HCT116 (cell line): ENCODE measurements around the gene MYO10. TPM values are rescaled to one million over a fixed set of nuclear protein-coding genes. Genes with fewer than 3 reads are reported as not detected.

ENCODE experiments used
- ATAC-seq: fragments of 200-7000 bp; cut with Tn5 transposase; 2 replicates; pipeline ENCODE4 v1.9.1; 2020; ENCODE audit warnings: mild to moderate bottlenecking, moderate library complexity
- BruUV-seq: library from RNA; stranded (reverse); fragments of 400-500 nt; replicated peaks from 2 replicates; lab custom pipeline; 2021; lab: Mats Ljungman, UMichigan
- CTCF ChIA-PET: fragments of 300-600 bp; sonication (Branson Sonifier 250); formaldehyde crosslinking; loops from one replicate; lab custom pipeline; 2021; ENCODE audit warnings: antibody characterized with exemption; lab: Charles Lee
- POLR2A ChIA-PET: fragments of 300-600, 350-600 bp; sonication (Branson Sonifier 250); formaldehyde crosslinking; loops from one replicate; lab custom pipeline; 2021; ENCODE audit warnings: antibody characterized with exemption; lab: Charles Lee
- RAD21 ChIA-PET, 2 experiments: fragments of 300-600 bp; sonication (Branson Sonifier 250); formaldehyde crosslinking; loops; one replicate each; lab custom pipeline; 2023; ENCODE audit warnings: low total read pairs in 2 of 2; ENCODE audit not compliant: uncharacterized antibody in 2 of 2, unreplicated experiment in 2 of 2, low non-redundant PET in 1 of 2; lab: Charles Lee
- DNase-seq: peaks from one replicate; pipeline ENCODE4 v3.0.0-alpha.2; 2010; ENCODE audit warnings: low read depth, low spot score
- H2AFZ ChIP-seq: fragments of 200-600 bp; shearing (Covaris generic), sonication (generic); 2 replicates; pipeline ENCODE4 v1.6.1; 2017; ENCODE audit warnings: low read depth, mixed run types, mixed read lengths, antibody characterized with exemption, low read length; ENCODE audit not compliant: poor library complexity, severe bottlenecking
- H3K27ac ChIP-seq: 2 replicates; pipeline ENCODE4 v1.5.1; 2012; ENCODE audit warnings: low read depth, low read length
- H3K27me3 ChIP-seq: fragments of 200-600 bp; sonication (generic); 2 replicates; pipeline ENCODE4 v1.6.1; 2016; ENCODE audit warnings: mixed run types, low read length, mixed read lengths; ENCODE audit not compliant: insufficient read depth
- H3K36me3 ChIP-seq, 2 experiments: fragments of 200-500 bp in 1 of 2; fragments of 200-600 bp in 1 of 2; sonication (Bioruptor generic) in 1 of 2; sonication (generic) in 1 of 2; 2 replicates each; pipeline versions ENCODE4 v1.5.1 to v1.6.1; 2014 to 2016; ENCODE audit warnings: low read length in 2 of 2, inconsistent platforms in 1 of 2, mixed read lengths in 1 of 2, mixed run types in 1 of 2; ENCODE audit not compliant: insufficient read depth in 2 of 2, control insufficient read depth in 1 of 2
- H3K4me1 ChIP-seq, 2 experiments: fragments of 200-600 bp in 1 of 2; sonication (generic) in 1 of 2; 2 replicates each; pipeline versions ENCODE4 v1.5.1 to v1.6.1; 2012 to 2017; ENCODE audit warnings: low read length in 2 of 2, inconsistent platforms in 1 of 2, mild to moderate bottlenecking in 1 of 2, mixed read lengths in 1 of 2, mixed run types in 1 of 2, moderate library complexity in 1 of 2; ENCODE audit not compliant: insufficient read depth in 2 of 2, control insufficient read depth in 1 of 2
- H3K4me2 ChIP-seq: fragments of 200-600 bp; sonication (generic); 2 replicates; pipeline ENCODE4 v1.6.1; 2017; ENCODE audit warnings: mixed run types, low read length, mixed read lengths
- H3K4me3 ChIP-seq, 2 experiments: fragments of 200-600 bp in 1 of 2; sonication (generic) in 1 of 2; replicated peaks in 1 of 2; 2 replicates each; pipeline ENCODE4 v1.5.1; 2011 to 2016; ENCODE audit warnings: low read length in 2 of 2, control low read depth in 1 of 2, low read depth in 1 of 2, mild to moderate bottlenecking in 1 of 2, mixed read lengths in 1 of 2, mixed run types in 1 of 2
- H3K79me2 ChIP-seq: fragments of 200-600 bp; sonication (generic); 2 replicates; pipeline ENCODE4 v1.6.1; 2017; ENCODE audit warnings: mild to moderate bottlenecking, mixed run types, low read length, moderate library complexity, mixed read lengths; ENCODE audit not compliant: insufficient read depth
- H3K9ac ChIP-seq: fragments of 200-600 bp; sonication (generic); 2 replicates; pipeline ENCODE4 v1.6.1; 2016; ENCODE audit warnings: low read length, mixed read lengths
- H3K9me2 ChIP-seq: fragments of 200-600 bp; sonication (generic), shearing (Covaris generic); 2 replicates; pipeline ENCODE4 v1.6.1; 2017; ENCODE audit warnings: mixed run types, mild to moderate bottlenecking, moderate library complexity; ENCODE audit not compliant: insufficient read depth
- H3K9me3 ChIP-seq, 2 experiments: fragments of 200-500 bp in 1 of 2; fragments of 200-600 bp in 1 of 2; sonication (Bioruptor generic) in 1 of 2; sonication (generic) in 1 of 2; 2 replicates each; pipeline ENCODE4 v1.6.1; 2014 to 2017; ENCODE audit warnings: low read length in 2 of 2, mixed read lengths in 2 of 2, inconsistent platforms in 1 of 2, low read depth in 1 of 2, mild to moderate bottlenecking in 1 of 2, mixed run types in 1 of 2, moderate library complexity in 1 of 2; ENCODE audit not compliant: control insufficient read depth in 1 of 2, insufficient read depth in 1 of 2
- H4K20me1 ChIP-seq: fragments of 200-600 bp; sonication (generic), shearing (Covaris generic); 2 replicates; pipeline ENCODE4 v1.6.1; 2017; ENCODE audit warnings: mixed run types, mild to moderate bottlenecking, moderate library complexity; ENCODE audit not compliant: insufficient read depth
- ATF3 ChIP-seq: IDR thresholded peaks from 2 replicates; pipeline ENCODE4 v1.6.1; 2012
- CTCF ChIP-seq, 3 experiments: fragments of 200-600 bp in 1 of 3; sonication (generic) in 1 of 3; IDR thresholded peaks in 2 of 3; conservative IDR thresholded peaks in 1 of 3; 2 replicates each; pipeline ENCODE4 v1.5.1; 2012 to 2017; ENCODE audit warnings: low read depth in 2 of 3, low read length in 2 of 3, antibody characterized with exemption in 1 of 3, borderline replicate concordance in 1 of 3, control low read depth in 1 of 3, mild to moderate bottlenecking in 1 of 3, mixed read lengths in 1 of 3, mixed run types in 1 of 3, moderate library complexity in 1 of 3; ENCODE audit not compliant: insufficient read depth in 1 of 3
- ELF1 ChIP-seq: IDR thresholded peaks from 2 replicates; pipeline ENCODE4 v1.6.1; 2012; ENCODE audit warnings: low read depth, borderline replicate concordance
- POLR2A ChIP-seq: IDR thresholded peaks from 2 replicates; pipeline ENCODE4 v1.7.0; 2011; ENCODE audit warnings: borderline replicate concordance; ENCODE audit not compliant: insufficient read depth, insufficient read length; ENCODE audit errors: extremely low read depth
- RAD21 ChIP-seq: IDR thresholded peaks from 2 replicates; pipeline ENCODE4 v1.6.1; 2012; ENCODE audit warnings: low read depth, mild to moderate bottlenecking
- REST ChIP-seq: IDR thresholded peaks from 2 replicates; pipeline ENCODE4 v1.6.1; 2012; ENCODE audit warnings: low read depth
- TCF7L2 ChIP-seq: IDR thresholded peaks from 2 replicates; pipeline ENCODE4 v1.7.0; 2011; ENCODE audit warnings: borderline replicate concordance, inconsistent platforms; ENCODE audit not compliant: insufficient read depth, insufficient read length; ENCODE audit errors: extremely low read depth
- YY1 ChIP-seq: IDR thresholded peaks from 2 replicates; pipeline ENCODE4 v1.6.1; 2011; ENCODE audit warnings: low read length, low read depth, moderate library complexity, mild to moderate bottlenecking; ENCODE audit not compliant: insufficient replicate concordance; ENCODE audit errors: extremely low read depth
- intact Hi-C: fragments of 100-400 bp; cut with micrococcal nuclease; formaldehyde crosslinking; loops from 2 replicates; pipeline ENCODE4 v1.10.0; 2022
- total RNA-seq: library from RNA; stranded (reverse); gene quantifications from one replicate; pipeline ENCODE4 v1.2.1, GENCODE V29; 2021; ENCODE audit not compliant: unreplicated experiment

MYO10 gene
- total RNA-seq, 1 experiment from 2014 or later: 34.9 TPM

DNA sequence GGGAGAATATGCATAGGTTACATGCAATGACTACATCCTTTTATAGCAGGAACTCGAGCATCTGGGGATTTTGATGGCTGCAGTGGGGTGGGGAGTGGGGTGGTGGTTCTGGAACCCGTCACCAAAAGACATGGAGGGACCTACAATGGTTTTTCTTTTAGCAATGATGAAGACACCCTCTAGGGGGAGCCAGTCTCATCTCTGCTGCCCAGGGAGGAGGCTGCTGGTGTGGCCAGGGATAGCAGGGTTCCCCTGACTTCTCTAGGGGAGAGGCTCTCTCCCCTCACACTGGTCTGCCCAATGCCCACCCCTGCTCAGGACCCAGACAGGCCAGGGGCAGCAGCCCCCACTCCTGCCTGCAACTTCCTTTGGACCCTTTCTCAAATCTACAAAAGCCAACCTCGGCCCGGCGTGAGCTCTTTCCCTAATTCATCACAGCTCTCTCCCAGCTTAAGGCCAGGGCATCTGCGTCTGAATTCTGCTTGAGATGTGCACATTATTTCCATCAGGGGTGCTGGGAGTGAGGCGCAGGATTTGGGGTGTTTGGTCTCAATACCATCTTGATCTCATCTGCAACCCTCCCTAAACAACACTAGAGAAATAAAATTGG lies 245.7 kb downstream of the MYO10 start:
- intact Hi-C loops: loop anchor here (1.0 kb wide), 2 partner anchors 500 to 513 kb away; no protein-coding TSS in a partner anchor
- Histone ChIP-seq H3K79me2 (no peaks in the 10 kb centered on the region), H3K27me3 (no peaks in the 10 kb centered on the region), H2AFZ (no peak overlapping the region), H4K20me1 (no peaks in the 10 kb centered on the region), H3K9me2 (no peaks in the 10 kb centered on the region), H3K4me3 (no peak overlapping the region), H3K9me3 (no peaks in the 10 kb centered on the region), H3K9ac (no peak overlapping the region), H3K36me3 (peaks cover 0 to 15% of the 10 kb centered on the region in 2 experiments; a peak in 3 of 4 replicates), H3K4me1 (no peaks in the 10 kb centered on the region), H3K27ac (no peak overlapping the region)
- peak; percentile 97 for ATAC-seq
- CTCF ChIA-PET: interaction anchor here (1.7 to 4.2 kb wide), 4 partner anchors 36 to 513 kb away, joined by 4 to 34 read pairs (median 6); no protein-coding TSS in a partner anchor
- POLR2A ChIA-PET: no interaction called here
- RAD21 ChIA-PET: interaction anchor here in 1 of 2 experiments (1.7 kb wide), 1 partner anchor 500 kb away, joined by 5 read pairs; no protein-coding TSS in a partner anchor
- no TSS peak for BruUV-seq
- peak; percentile 19 for DNase-seq
- TF ChIP-seq ELF1 (no peak), REST (no peak), POLR2A (no peak), CTCF (IDR thresholded peaks at IDR 0.05 in 2 of 3, conservative IDR thresholded peaks at IDR 0.05 in 1 of 3; ENCODE audit: borderline replicate concordance in 1 of 3, insufficient read depth in 1 of 3, low read depth in 2 of 3, low read length in 2 of 3) (peak; percentile 41 to 84 (median 78); a peak in 5 of 6 replicates), TCF7L2 (no peak), YY1 (peak; percentile 21), RAD21 (peak; percentile 42; the same call in 1 of the 2 replicates), ATF3 (no peak)
- TF ChIP-seq, all 23 proteins: peak for 3
- H3K4me2 ChIP-seq: no peak overlapping the region
